CD8-positive, alpha-beta memory T cell (primary cell): ENCODE measurements around the gene ATP23. TPM values are rescaled to one million over a fixed set of nuclear protein-coding genes. Genes with fewer than 3 reads are reported as not detected.

Source experiments
- CTCF ChIA-PET: fragments of 350-600 bp; sonication (Branson Sonifier 250); formaldehyde crosslinking; loops from one replicate; lab custom pipeline; 2021; ENCODE audit warnings: antibody characterized with exemption; lab: Charles Lee
- POLR2A ChIA-PET: fragments of 350-600 bp; sonication (Branson Sonifier 250); formaldehyde crosslinking; loops from one replicate; lab custom pipeline; 2021; ENCODE audit warnings: antibody characterized with exemption; lab: Charles Lee
- DNase-seq, 5 donors: peaks; one replicate each; pipeline versions ENCODE4 v3.0.0 to v3.0.0-alpha.2; 2020 to 2022; ENCODE audit warnings: mixed read lengths in 1 of 5
- H3K27ac ChIP-seq: one replicate; pipeline ENCODE4 v1.7.0; 2013; ENCODE audit warnings: low read depth, mild to moderate bottlenecking, low read length, moderate library complexity
- H3K27me3 ChIP-seq: 2 replicates; pipeline ENCODE4 v1.7.0; 2013; ENCODE audit warnings: low read length, mild to moderate bottlenecking; ENCODE audit not compliant: insufficient read depth, poor library complexity, severe bottlenecking
- H3K36me3 ChIP-seq: 2 replicates; pipeline ENCODE4 v1.7.0; 2013; ENCODE audit warnings: mild to moderate bottlenecking, low read length, moderate library complexity; ENCODE audit not compliant: insufficient read depth
- H3K4me1 ChIP-seq: 2 replicates; pipeline ENCODE4 v1.7.0; 2013; ENCODE audit warnings: mild to moderate bottlenecking, low read length, moderate library complexity; ENCODE audit not compliant: insufficient read depth
- H3K4me3 ChIP-seq: 2 replicates; pipeline ENCODE4 v1.7.0; 2013; ENCODE audit warnings: mild to moderate bottlenecking, low read length
- H3K9me3 ChIP-seq: 2 replicates; pipeline ENCODE4 v1.7.0; 2013; ENCODE audit warnings: mild to moderate bottlenecking, low read length
- H3K27ac Mint-ChIP-seq, 8 donors: one replicate each; pipeline ENCODE4 v1.8.0; 2020 to 2021; ENCODE audit warnings: mixed read lengths in 8 of 8, mild to moderate bottlenecking in 6 of 8, inconsistent platforms in 3 of 8, moderate library complexity in 3 of 8
- H3K27me3 Mint-ChIP-seq, 2 donors: one replicate each; pipeline ENCODE4 v1.8.0; 2020 to 2021; ENCODE audit warnings: mixed read lengths in 2 of 2, mild to moderate bottlenecking in 1 of 2, moderate library complexity in 1 of 2
- H3K36me3 Mint-ChIP-seq, 3 donors: one replicate each; pipeline ENCODE4 v1.8.0; 2020 to 2021; ENCODE audit warnings: mixed read lengths in 3 of 3, inconsistent platforms in 1 of 3, mild to moderate bottlenecking in 1 of 3
- H3K4me1 Mint-ChIP-seq, 3 donors: one replicate each; pipeline ENCODE4 v1.8.0; 2020 to 2021; ENCODE audit warnings: mixed read lengths in 3 of 3, inconsistent platforms in 1 of 3, mild to moderate bottlenecking in 1 of 3
- H3K4me3 Mint-ChIP-seq, 7 donors: one replicate each; pipeline ENCODE4 v1.8.0; 2020 to 2021; ENCODE audit warnings: mixed read lengths in 7 of 7, mild to moderate bottlenecking in 6 of 7, moderate library complexity in 4 of 7, inconsistent platforms in 2 of 7
- H3K9me3 Mint-ChIP-seq, 5 donors: one replicate each; pipeline ENCODE4 v1.8.0; 2020 to 2022; ENCODE audit warnings: mixed read lengths in 5 of 5, mild to moderate bottlenecking in 3 of 5, moderate library complexity in 2 of 5, inconsistent platforms in 1 of 5
- polyA plus RNA-seq: library from polyadenylated mRNA; unstranded; fragments of 300-500 nt; fragmentation: Illumina TruSeq; gene quantifications from one replicate; pipeline ENCODE4 v1.2.3, GENCODE V29; 2021
- total RNA-seq, 2 experiments: library from RNA; stranded (reverse); gene quantifications; one replicate each; pipeline ENCODE4 v1.2.3, GENCODE V29; 2021

ATP23 gene
- total and polyA plus RNA-seq, 3 experiments from 2014 or later: 10.1 to 22.0 (median 11.8) TPM

- Histone ChIP-seq H3K4me1 (peaks cover 58% of the 10 kb centered on the region), H3K27me3 (no peaks in the 10 kb centered on the region), H3K4me3 (peak overlapping the region; percentile 18), H3K36me3 (no peaks in the 10 kb centered on the region), H3K9me3 (no peaks in the 10 kb centered on the region), H3K27ac (no peak overlapping the region)
- DNase-seq: peak in 1 of 5 donors; percentile 19
- POLR2A ChIA-PET: interaction anchor here (1.2 kb wide), 1 partner anchor 113 kb away, joined by 3 read pairs; no protein-coding TSS in a partner anchor
- CTCF ChIA-PET: interaction anchor here (0.8 to 3.9 kb wide), 8 partner anchors 8 to 132 kb away, joined by 3 to 17 read pairs (median 4); partner anchors contain the start of gene TSFM
- Mint-ChIP-seq H3K27ac (peak overlapping the region in 6 of 8 donors; percentile 91 to 99 (median 99)), H3K27me3 (peaks cover 0 to 7% of the 10 kb centered on the region in 2 donors), H3K4me1 (peaks cover 40 to 62% (median 61%) of the 10 kb centered on the region in 3 donors), H3K9me3 (no peaks in the 10 kb centered on the region), H3K4me3 (peak overlapping the region in 5 of 7 donors; percentile 33 to 72 (median 55)), H3K36me3 (peaks cover 0 to 6% (median 0%) of the 10 kb centered on the region in 3 donors)
Observed at GRCh38 chr12:57896434-57897201, 44.7 kb upstream of the ATP23 start.

- Histone ChIP-seq H3K9me3 (no peaks in the 10 kb centered on the region), H3K4me3 (peak overlapping the region; percentile 5), H3K36me3 (no peaks in the 10 kb centered on the region), H3K4me1 (peaks cover 58% of the 10 kb centered on the region), H3K27me3 (no peaks in the 10 kb centered on the region), H3K27ac (no peak overlapping the region)
- Mint-ChIP-seq H3K4me1 (peaks cover 40 to 64% (median 62%) of the 10 kb centered on the region in 3 donors), H3K9me3 (no peaks in the 10 kb centered on the region), H3K27me3 (no peaks in the 10 kb centered on the region), H3K27ac (peak overlapping the region; percentile 91 to 99 (median 99)), H3K4me3 (peak overlapping the region; percentile 30 to 85 (median 53)), H3K36me3 (peaks cover 0 to 6% (median 0%) of the 10 kb centered on the region in 3 donors)
- CTCF ChIA-PET: interaction anchor here (0.8 to 3.9 kb wide), 6 partner anchors 7 to 133 kb away, joined by 3 to 17 read pairs (median 4); partner anchors contain the start of gene TSFM
- no peak for DNase-seq
- POLR2A ChIA-PET: interaction anchor here (1.2 kb wide), 1 partner anchor 114 kb away, joined by 3 read pairs; no protein-coding TSS in a partner anchor
Observed at GRCh38 chr12:57897286-57897974, 43.9 kb upstream of the ATP23 start.

- Histone ChIP-seq H3K4me1 (peaks cover 58% of the 10 kb centered on the region), H3K9me3 (no peaks in the 10 kb centered on the region), H3K27ac (peak overlapping the region; percentile 77), H3K4me3 (no peak overlapping the region), H3K27me3 (no peaks in the 10 kb centered on the region), H3K36me3 (no peaks in the 10 kb centered on the region)
- Mint-ChIP-seq H3K4me1 (peaks cover 40 to 64% (median 62%) of the 10 kb centered on the region in 3 donors), H3K27me3 (no peaks in the 10 kb centered on the region), H3K27ac (peak overlapping the region; percentile 87 to 99 (median 99)), H3K36me3 (peaks cover 0 to 6% (median 0%) of the 10 kb centered on the region in 3 donors), H3K4me3 (peak overlapping the region; percentile 6 to 85 (median 77)), H3K9me3 (no peaks in the 10 kb centered on the region)
- DNase-seq: no peak
- ChIA-PET POLR2A (interaction anchor here (1.0 to 1.1 kb wide), 3 partner anchors 33 to 205 kb away, joined by 3 to 4 read pairs (median 3); partner anchors contain the start of gene OS9), CTCF (interaction anchor here (0.9 to 2.0 kb wide), 13 partner anchors 8 to 142 kb away, joined by 3 to 6 read pairs (median 4); partner anchors contain the start of genes CTDSP2 and TSFM)
Observed at GRCh38 chr12:57898308-57898970, 42.9 kb upstream of the ATP23 start.

- Histone ChIP-seq H3K4me1 (peaks cover 58% of the 10 kb centered on the region), H3K36me3 (no peaks in the 10 kb centered on the region), H3K27ac (peak overlapping the region; percentile 77), H3K4me3 (no peak overlapping the region), H3K9me3 (no peaks in the 10 kb centered on the region), H3K27me3 (no peaks in the 10 kb centered on the region)
- H3K9me3 Mint-ChIP-seq: no peaks in the 10 kb centered on the region
- H3K4me3 Mint-ChIP-seq: peak overlapping the region; percentile 6 to 84 (median 72)
- H3K27me3 Mint-ChIP-seq: no peaks in the 10 kb centered on the region
- H3K36me3 Mint-ChIP-seq: peaks cover 0 to 6% (median 0%) of the 10 kb centered on the region in 3 donors
- H3K27ac Mint-ChIP-seq: peak overlapping the region; percentile 87 to 99 (median 99)
- peak; percentile 63 to 91 (median 73) for DNase-seq
- CTCF ChIA-PET: interaction anchor here (0.9 to 2.0 kb wide), 13 partner anchors 9 to 142 kb away, joined by 3 to 6 read pairs (median 4); partner anchors contain the start of genes CTDSP2 and TSFM
- POLR2A ChIA-PET: interaction anchor here (1.0 to 1.1 kb wide), 3 partner anchors 34 to 206 kb away, joined by 3 to 4 read pairs (median 3); partner anchors contain the start of gene OS9
- H3K4me1 Mint-ChIP-seq: peaks cover 40 to 59% (median 59%) of the 10 kb centered on the region in 3 donors
Observed at GRCh38 chr12:57899010-57899662, 42.2 kb upstream of the ATP23 start.

GRCh38 chr12:57902478-57902969 lies 38.8 kb upstream of the ATP23 start:
- Mint-ChIP-seq H3K36me3 (no peaks in the 10 kb centered on the region), H3K9me3 (no peaks in the 10 kb centered on the region), H3K4me3 (no peak overlapping the region), H3K27ac (peak overlapping the region in 1 of 8 donors; percentile 40), H3K4me1 (peaks cover 28 to 35% (median 34%) of the 10 kb centered on the region in 3 donors), H3K27me3 (peaks cover 13 to 19% of the 10 kb centered on the region in 2 donors)
- Histone ChIP-seq H3K9me3 (no peaks in the 10 kb centered on the region), H3K4me1 (peaks cover 35% of the 10 kb centered on the region), H3K27ac (no peak overlapping the region), H3K27me3 (no peaks in the 10 kb centered on the region), H3K36me3 (no peaks in the 10 kb centered on the region), H3K4me3 (no peak overlapping the region)
- ChIA-PET CTCF (interaction anchor here (1.0 to 7.6 kb wide), 10 partner anchors 58 to 147 kb away, joined by 3 to 78 read pairs (median 8); partner anchors contain the start of genes EEF1AKMT3, MARCHF9 and METTL1), POLR2A (no interaction called here)
- DNase-seq: no peak

- POLR2A ChIA-PET: no interaction called here
- Histone ChIP-seq H3K36me3 (no peaks in the 10 kb centered on the region), H3K27me3 (no peaks in the 10 kb centered on the region), H3K9me3 (no peaks in the 10 kb centered on the region), H3K4me3 (no peak overlapping the region), H3K4me1 (peaks cover 16% of the 10 kb centered on the region), H3K27ac (no peak overlapping the region)
- Mint-ChIP-seq H3K4me3 (peak overlapping the region in 1 of 7 donors; percentile 10), H3K27ac (no peak overlapping the region), H3K4me1 (peaks cover 9 to 16% (median 15%) of the 10 kb centered on the region in 3 donors), H3K27me3 (peaks cover 16 to 28% of the 10 kb centered on the region in 2 donors), H3K36me3 (no peaks in the 10 kb centered on the region), H3K9me3 (no peaks in the 10 kb centered on the region)
- no peak for DNase-seq
- CTCF ChIA-PET: interaction anchor here (0.7 to 7.6 kb wide), 25 partner anchors 7 to 405 kb away, joined by 3 to 78 read pairs (median 5); partner anchors contain the start of genes ATP23, AVIL and MARCHF9
Observed at GRCh38 chr12:57904426-57904825, 36.9 kb upstream of the ATP23 start.
